Upper lobe of left lung (tissue), 6 donors: ENCODE results near the gene TP63. TPM values are rescaled to one million over a fixed set of nuclear protein-coding genes. Genes with fewer than 3 reads are reported as not detected.

Experiments
- ATAC-seq, 2 donors: fragments of 200-7000 bp; cut with Tn5 transposase; one replicate each; pipeline ENCODE4 v1.9.1; 2022; ENCODE audit warnings: mild to moderate bottlenecking in 2 of 2, moderate library complexity in 2 of 2; ENCODE audit not compliant: low FRiP score in 2 of 2
- DNase-seq, 2 donors: peaks; one replicate each; pipeline ENCODE4 v3.0.0-alpha.2; 2019 to 2020
- H3K27ac ChIP-seq, 4 donors: fragments of 200-600 bp; sonication (generic); one replicate each; pipeline ENCODE4 v1.5.1; 2016 to 2019
- H3K27me3 ChIP-seq, 4 donors: fragments of 200-600 bp; sonication (generic); one replicate each; pipeline ENCODE4 v1.5.1; 2017 to 2019
- H3K36me3 ChIP-seq, 4 donors: fragments of 200-600 bp; sonication (generic); one replicate each; pipeline ENCODE4 v1.5.1; 2016 to 2019
- H3K4me1 ChIP-seq, 4 donors: fragments of 200-600 bp; sonication (generic); one replicate each; pipeline ENCODE4 v1.5.1; 2018 to 2019
- H3K4me3 ChIP-seq, 4 donors: fragments of 200-600 bp; sonication (generic); one replicate each; pipeline ENCODE4 v1.5.1; 2017 to 2019; ENCODE audit warnings: mild to moderate bottlenecking in 2 of 4, moderate library complexity in 1 of 4
- H3K9me3 ChIP-seq, 4 donors: fragments of 200-600 bp; sonication (generic); one replicate each; pipeline ENCODE4 v1.5.1; 2018 to 2019
- EP300 ChIP-seq, 4 donors: sonication (generic); formaldehyde crosslinking; IDR thresholded peaks; one replicate each; pipeline ENCODE4 v1.5.1; 2017; ENCODE audit warnings: antibody characterized with exemption in 4 of 4, control low read depth in 2 of 4
- POLR2A ChIP-seq, 4 donors: fragments of 450-650 bp; IDR thresholded peaks; one replicate each; pipeline ENCODE4 v1.5.1; 2016 to 2017; ENCODE audit warnings: antibody characterized with exemption in 4 of 4, mild to moderate bottlenecking in 2 of 4
- POLR2AphosphoS5 ChIP-seq, 2 donors: sonication (generic); formaldehyde crosslinking; IDR thresholded peaks; one replicate each; pipeline ENCODE4 v1.5.1; 2017; ENCODE audit warnings: antibody characterized with exemption in 2 of 2
- WGBS, 2 donors: methylation state at CpG; one replicate each; pipeline ENCODE4 v1.1.5; 2017 to 2018; 5-methylcytosine and 5-hydroxymethylcytosine counted together
- total RNA-seq, 6 donors: library from RNA; depleted of rRNA in 4 of 6; stranded (reverse); fragments of >200 nt in 4 of 6; gene quantifications; one replicate each; pipeline versions ENCODE4 v1.1.0 to v1.2.1, GENCODE V29; 2016 to 2021
- TF ChIP-seq, protein P1 (sequence below), 6 experiments: fragments of 450-650 bp in 4 of 6; fragments of 200-600 bp in 2 of 6; sonication (generic) in 2 of 6; IDR thresholded peaks; one replicate each; pipeline ENCODE4 v1.5.1; 2016 to 2019; ENCODE audit warnings: antibody characterized with exemption in 6 of 6
- donor health status: DM: no; HTN: no; CAD: no; lungs with moderate emphysema.
- donor health status: DM: no; HTN: yes; CAD: no; lungs with severe emphysema.

The TP63 gene
- total RNA-seq, 6 donors from 2014 or later: 1.0 to 8.8 (median 2.8) TPM

GRCh38 chr3:189902230-189903186, 271.3 kb downstream of the TP63 start:
- no peaks in the 10 kb centered on the region for H3K9me3 ChIP-seq
- H3K27me3 ChIP-seq: no peaks in the 10 kb centered on the region
- H3K36me3 ChIP-seq: no peaks in the 10 kb centered on the region
- DNase-seq (no peak), ATAC-seq (peak in 1 of 2 donors; percentile 60)
- no peak overlapping the region for H3K27ac ChIP-seq
- no peak overlapping the region for H3K4me3 ChIP-seq
- WGBS, 2 donors: 80 to 100% methylated on average over 2 of the region's 2 CpGs
- H3K4me1 ChIP-seq: no peaks in the 10 kb centered on the region
- TF ChIP-seq EP300 (IDR thresholded peaks at IDR 0.05) (no peak), POLR2AphosphoS5 (IDR thresholded peaks at IDR 0.05) (no peak), POLR2A (IDR thresholded peaks at IDR 0.05) (no peak)
- TF ChIP-seq, protein P1, sequence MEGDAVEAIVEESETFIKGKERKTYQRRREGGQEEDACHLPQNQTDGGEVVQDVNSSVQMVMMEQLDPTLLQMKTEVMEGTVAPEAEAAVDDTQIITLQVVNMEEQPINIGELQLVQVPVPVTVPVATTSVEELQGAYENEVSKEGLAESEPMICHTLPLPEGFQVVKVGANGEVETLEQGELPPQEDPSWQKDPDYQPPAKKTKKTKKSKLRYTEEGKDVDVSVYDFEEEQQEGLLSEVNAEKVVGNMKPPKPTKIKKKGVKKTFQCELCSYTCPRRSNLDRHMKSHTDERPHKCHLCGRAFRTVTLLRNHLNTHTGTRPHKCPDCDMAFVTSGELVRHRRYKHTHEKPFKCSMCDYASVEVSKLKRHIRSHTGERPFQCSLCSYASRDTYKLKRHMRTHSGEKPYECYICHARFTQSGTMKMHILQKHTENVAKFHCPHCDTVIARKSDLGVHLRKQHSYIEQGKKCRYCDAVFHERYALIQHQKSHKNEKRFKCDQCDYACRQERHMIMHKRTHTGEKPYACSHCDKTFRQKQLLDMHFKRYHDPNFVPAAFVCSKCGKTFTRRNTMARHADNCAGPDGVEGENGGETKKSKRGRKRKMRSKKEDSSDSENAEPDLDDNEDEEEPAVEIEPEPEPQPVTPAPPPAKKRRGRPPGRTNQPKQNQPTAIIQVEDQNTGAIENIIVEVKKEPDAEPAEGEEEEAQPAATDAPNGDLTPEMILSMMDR (IDR thresholded peaks at IDR 0.05): no peak

DNA sequence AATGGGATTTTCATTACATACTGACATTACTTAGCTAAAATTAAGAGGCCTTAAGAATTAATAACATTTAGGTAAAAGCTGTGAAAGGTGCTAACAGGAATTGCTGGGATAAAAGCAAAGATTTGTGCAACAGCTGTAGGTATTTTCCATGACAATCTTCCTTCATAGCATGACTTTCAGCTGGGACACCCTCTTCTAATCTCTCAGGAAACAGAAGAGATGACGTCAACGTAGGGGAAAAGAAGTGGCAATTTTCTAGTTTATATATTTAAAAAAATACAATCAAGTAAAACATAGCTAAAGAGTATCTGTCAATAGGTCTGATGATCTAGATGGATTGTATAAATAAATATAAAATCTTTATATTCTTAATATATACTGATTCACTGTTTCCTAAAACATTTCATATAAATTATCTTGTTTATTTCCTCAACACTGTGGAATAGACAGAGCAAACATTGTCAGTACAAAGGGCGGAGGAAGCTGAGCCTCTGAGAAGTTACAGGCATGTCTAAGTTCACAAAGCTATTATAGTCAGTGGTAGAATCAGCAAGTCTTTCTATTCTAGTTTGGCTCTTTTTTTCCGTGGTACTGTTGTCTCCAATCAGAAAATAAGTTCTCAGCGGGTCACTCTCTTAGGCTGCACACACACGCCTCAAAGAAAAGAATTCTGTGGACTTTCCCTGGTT, 272.5 kb downstream of the TP63 start:
- TF ChIP-seq EP300 (IDR thresholded peaks at IDR 0.05): no peak
- no peak for TF ChIP-seq POLR2AphosphoS5 (IDR thresholded peaks at IDR 0.05)
- TF ChIP-seq, protein P1 (IDR thresholded peaks at IDR 0.05): no peak
- no peak for TF ChIP-seq POLR2A (IDR thresholded peaks at IDR 0.05)
- H3K27me3 ChIP-seq: no peaks in the 10 kb centered on the region
- WGBS, 2 donors: 59 to 70% methylated on average over 6 of the region's 6 CpGs
- H3K27ac ChIP-seq: no peak overlapping the region
- no peak for ATAC-seq
- no peaks in the 10 kb centered on the region for H3K36me3 ChIP-seq
- DNase-seq: no peak
- no peak overlapping the region for H3K4me3 ChIP-seq
- no peaks in the 10 kb centered on the region for H3K4me1 ChIP-seq
- no peaks in the 10 kb centered on the region for H3K9me3 ChIP-seq

- ATAC-seq: no peak
- WGBS, 2 donors: 76 to 82% methylated on average over 6 of the region's 6 CpGs
Observed at GRCh38 chr3:189907803-189908202, 276.6 kb downstream of the TP63 start.

GRCh38 chr3:189908646-189909045, 277.5 kb downstream of the TP63 start:
- H3K4me3 ChIP-seq: no peak overlapping the region
- DNase-seq (no peak), ATAC-seq (no peak)
- no peaks in the 10 kb centered on the region for H3K27me3 ChIP-seq
- H3K27ac ChIP-seq: no peak overlapping the region
- H3K9me3 ChIP-seq: no peaks in the 10 kb centered on the region
- TF ChIP-seq, protein P1 (IDR thresholded peaks at IDR 0.05): no peak
- TF ChIP-seq POLR2AphosphoS5 (IDR thresholded peaks at IDR 0.05) (no peak), EP300 (IDR thresholded peaks at IDR 0.05) (no peak), POLR2A (IDR thresholded peaks at IDR 0.05) (no peak)
- H3K36me3 ChIP-seq: no peaks in the 10 kb centered on the region
- no peaks in the 10 kb centered on the region for H3K4me1 ChIP-seq

More at GRCh38 chr3:189907803-189908202, 276.6 kb downstream of the TP63 start:
- H3K4me3 ChIP-seq: no peak overlapping the region
- no peak for DNase-seq
- H3K27me3 ChIP-seq: no peaks in the 10 kb centered on the region
- no peaks in the 10 kb centered on the region for H3K4me1 ChIP-seq
- no peak for TF ChIP-seq POLR2AphosphoS5 (IDR thresholded peaks at IDR 0.05)
- no peak for TF ChIP-seq EP300 (IDR thresholded peaks at IDR 0.05)
- no peak for TF ChIP-seq POLR2A (IDR thresholded peaks at IDR 0.05)
- TF ChIP-seq, protein P1 (IDR thresholded peaks at IDR 0.05): no peak
- no peaks in the 10 kb centered on the region for H3K9me3 ChIP-seq
- no peaks in the 10 kb centered on the region for H3K36me3 ChIP-seq
- H3K27ac ChIP-seq: no peak overlapping the region
